Ascending aorta (tissue), 2 donors: Measurements from ENCODE around the gene RAB9A. TPM values are rescaled to one million over a fixed set of nuclear protein-coding genes. Genes with fewer than 3 reads are reported as not detected.

ENCODE experiments used
- DNase-seq, 2 donors: peaks; one replicate each; pipeline ENCODE4 v3.0.0-alpha.2; 2019; ENCODE audit warnings: low spot score in 2 of 2
- H3K27ac ChIP-seq, 2 donors: fragments of 200-600 bp; sonication (generic); one replicate each; pipeline ENCODE4 v1.5.1; 2016 to 2017; ENCODE audit warnings: mild to moderate bottlenecking in 1 of 2
- H3K27me3 ChIP-seq: fragments of 200-600 bp; sonication (generic); one replicate; pipeline ENCODE4 v1.5.1; 2017
- H3K36me3 ChIP-seq, 2 donors: fragments of 200-600 bp; sonication (generic); one replicate each; pipeline ENCODE4 v1.5.1; 2016
- H3K4me1 ChIP-seq, 2 donors: fragments of 200-600 bp; sonication (generic); one replicate each; pipeline ENCODE4 v1.5.1; 2016 to 2017; ENCODE audit warnings: mild to moderate bottlenecking in 1 of 2
- H3K4me3 ChIP-seq, 2 donors: fragments of 200-600 bp; sonication (generic); one replicate each; pipeline ENCODE4 v1.5.1; 2016 to 2017; ENCODE audit warnings: mild to moderate bottlenecking in 1 of 2
- H3K9me3 ChIP-seq, 2 donors: fragments of 200-600 bp; sonication (generic); one replicate each; pipeline ENCODE4 v1.5.1; 2016
- intact Hi-C: fragments of 100-400 bp; cut with DNase I; formaldehyde crosslinking; loops from one replicate; pipeline ENCODE4 v1.15.1; 2023
- total RNA-seq: library from RNA; depleted of rRNA; stranded (reverse); fragments of >200 nt; gene quantifications from one replicate; pipeline ENCODE4 v1.1.0, GENCODE V29; 2016
- TF ChIP-seq, protein P1 (sequence below), 3 experiments: fragments of 200-600 bp in 2 of 3; fragments of 450-650 bp in 1 of 3; sonication (generic) in 2 of 3; IDR thresholded peaks; one replicate each; pipeline ENCODE4 v1.5.1; 2016 to 2019; ENCODE audit warnings: antibody characterized with exemption in 3 of 3, mild to moderate bottlenecking in 1 of 3, moderate library complexity in 1 of 3

The RAB9A gene
- total RNA-seq, 1 donor from 2014 or later, result 1.5 TPM

DNA sequence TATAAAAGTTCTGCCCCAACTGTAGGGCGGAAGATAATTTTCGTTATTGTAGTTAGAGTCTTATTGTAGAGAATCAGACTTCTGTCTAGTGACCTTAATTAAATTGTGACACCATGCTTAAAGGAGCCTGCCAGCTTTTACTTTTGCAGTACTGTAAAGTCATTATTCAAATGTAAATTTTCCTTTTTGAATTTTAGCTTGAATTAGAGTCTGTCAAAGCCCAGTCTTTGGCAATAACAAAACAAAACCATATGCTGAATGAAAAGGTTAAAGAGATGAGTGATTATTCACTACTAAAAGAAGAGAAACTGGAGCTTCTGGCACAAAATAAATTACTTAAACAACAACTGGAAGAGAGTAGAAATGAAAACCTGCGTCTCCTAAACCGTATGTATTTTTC, 67.5 kb downstream of the RAB9A start:
- H3K4me1 ChIP-seq, result peaks cover 0 to 5% of the 10 kb centered on the region in 2 donors
- intact Hi-C loops, result no loop called here

DNA sequence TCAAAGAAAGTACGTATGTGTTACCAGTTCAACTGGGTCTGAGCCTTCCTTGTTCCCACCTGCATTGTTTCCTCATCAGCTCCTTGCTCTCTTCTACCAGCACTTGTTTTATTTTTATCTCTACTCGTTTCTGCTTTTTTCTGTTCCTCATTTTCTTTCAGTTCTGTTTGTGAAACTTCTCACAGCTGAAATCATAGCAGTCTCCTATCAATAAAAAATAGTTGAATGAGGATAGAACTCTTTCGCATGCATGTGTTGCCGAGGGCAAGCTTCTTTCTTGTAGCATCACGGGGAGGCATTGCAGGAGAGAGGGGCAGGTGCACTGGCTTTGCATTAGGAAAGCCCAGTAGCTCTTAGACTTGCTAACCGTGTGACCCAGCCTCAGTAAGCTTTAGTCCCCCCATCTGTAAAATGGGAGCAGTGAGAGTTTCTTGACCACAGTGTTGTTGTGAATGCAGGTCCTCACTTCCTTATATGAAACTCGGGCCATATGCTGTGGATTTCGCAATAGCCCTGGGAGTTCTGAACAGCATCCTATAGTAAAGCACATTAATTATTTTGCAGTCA, 70.3 kb downstream of the RAB9A start:
- no peaks in the 10 kb centered on the region for H3K9me3 ChIP-seq
- peaks cover 0 to 5% of the 10 kb centered on the region in 2 donors for H3K4me1 ChIP-seq
- no peak overlapping the region for H3K4me3 ChIP-seq
- TF ChIP-seq, protein P1, sequence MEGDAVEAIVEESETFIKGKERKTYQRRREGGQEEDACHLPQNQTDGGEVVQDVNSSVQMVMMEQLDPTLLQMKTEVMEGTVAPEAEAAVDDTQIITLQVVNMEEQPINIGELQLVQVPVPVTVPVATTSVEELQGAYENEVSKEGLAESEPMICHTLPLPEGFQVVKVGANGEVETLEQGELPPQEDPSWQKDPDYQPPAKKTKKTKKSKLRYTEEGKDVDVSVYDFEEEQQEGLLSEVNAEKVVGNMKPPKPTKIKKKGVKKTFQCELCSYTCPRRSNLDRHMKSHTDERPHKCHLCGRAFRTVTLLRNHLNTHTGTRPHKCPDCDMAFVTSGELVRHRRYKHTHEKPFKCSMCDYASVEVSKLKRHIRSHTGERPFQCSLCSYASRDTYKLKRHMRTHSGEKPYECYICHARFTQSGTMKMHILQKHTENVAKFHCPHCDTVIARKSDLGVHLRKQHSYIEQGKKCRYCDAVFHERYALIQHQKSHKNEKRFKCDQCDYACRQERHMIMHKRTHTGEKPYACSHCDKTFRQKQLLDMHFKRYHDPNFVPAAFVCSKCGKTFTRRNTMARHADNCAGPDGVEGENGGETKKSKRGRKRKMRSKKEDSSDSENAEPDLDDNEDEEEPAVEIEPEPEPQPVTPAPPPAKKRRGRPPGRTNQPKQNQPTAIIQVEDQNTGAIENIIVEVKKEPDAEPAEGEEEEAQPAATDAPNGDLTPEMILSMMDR (IDR thresholded peaks at IDR 0.05), result no peak
- intact Hi-C loops, result no loop called here
- DNase-seq, result no peak
- no peaks in the 10 kb centered on the region for H3K27me3 ChIP-seq
- peaks cover 19 to 56% of the 10 kb centered on the region in 2 donors for H3K36me3 ChIP-seq
- H3K27ac ChIP-seq, result no peak overlapping the region

More for the DNA sequence above, 67.5 kb downstream of the RAB9A start:
- Histone ChIP-seq H3K4me3 (no peak overlapping the region), H3K36me3 (peaks cover 31 to 75% of the 10 kb centered on the region in 2 donors), H3K27me3 (no peaks in the 10 kb centered on the region), H3K27ac (no peak overlapping the region), H3K9me3 (no peaks in the 10 kb centered on the region)
- TF ChIP-seq, protein P1 (IDR thresholded peaks at IDR 0.05), result no peak
- DNase-seq, result no peak

Other genes with a start within 250 kb of the RAB9A start
- not detected for gene EGFL6, start 119.5 kb upstream of the RAB9A start, total RNA-seq
- 4.5 TPM for gene TCEANC, start 36.0 kb upstream of the RAB9A start, total RNA-seq
- gene TRAPPC2, start 45.5 kb downstream of the RAB9A start, total RNA-seq, result 8.0 TPM
- gene OFD1, start 45.6 kb downstream of the RAB9A start, total RNA-seq, result 8.4 TPM
- gene GPM6B, start 128.0 kb downstream of the RAB9A start, total RNA-seq, result 18.6 TPM